Fibroblast of skin of right quadriceps (primary cell): ENCODE results near the gene MAZ.

Experiments
- DNase-seq: peaks from one replicate; pipeline ENCODE4 v3.0.0-alpha.2; 2013

Gene MAZ

DNA sequence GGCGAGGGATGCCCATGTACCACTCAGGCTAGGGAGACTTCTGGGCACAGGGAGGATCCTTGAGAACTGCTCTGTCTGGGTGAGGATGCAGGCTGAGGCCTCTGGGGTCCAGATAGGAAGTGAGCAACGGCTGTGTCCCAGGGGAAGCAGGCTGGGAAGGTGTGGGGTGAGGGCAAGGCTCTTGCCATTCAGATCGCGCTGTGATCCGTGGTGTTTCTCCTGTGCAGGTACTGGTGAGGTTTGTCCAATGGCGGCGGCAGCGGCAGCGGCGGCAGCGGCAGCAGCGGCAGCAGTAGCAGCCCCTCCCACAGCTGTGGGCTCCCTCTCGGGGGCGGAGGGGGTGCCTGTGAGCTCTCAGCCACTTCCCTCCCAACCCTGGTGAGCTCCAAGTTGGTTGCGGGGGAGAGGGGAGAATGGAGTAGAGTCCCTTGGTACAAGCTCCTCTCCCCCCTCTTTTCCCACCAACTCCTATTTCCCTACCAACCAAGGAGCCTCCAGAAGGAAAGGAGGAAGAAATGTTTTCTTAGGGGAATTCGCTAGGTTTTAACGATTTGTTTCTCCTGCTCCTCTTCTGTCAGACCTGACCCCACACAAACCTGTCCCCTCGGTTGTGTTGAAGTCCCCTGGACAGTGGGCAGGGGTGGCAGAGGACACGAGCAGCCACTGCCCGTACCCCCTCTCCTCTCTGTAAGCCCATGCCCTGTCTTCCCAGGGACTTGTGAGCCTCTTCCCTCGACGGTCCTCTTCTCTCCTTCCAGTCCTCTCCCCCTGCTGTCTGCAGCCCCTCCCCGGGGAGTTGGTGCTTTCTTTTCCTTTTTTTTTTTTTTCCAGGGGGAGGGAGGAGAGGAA, 3.7 kb downstream of the MAZ start:
- DNase-seq, result no peak

DNA sequence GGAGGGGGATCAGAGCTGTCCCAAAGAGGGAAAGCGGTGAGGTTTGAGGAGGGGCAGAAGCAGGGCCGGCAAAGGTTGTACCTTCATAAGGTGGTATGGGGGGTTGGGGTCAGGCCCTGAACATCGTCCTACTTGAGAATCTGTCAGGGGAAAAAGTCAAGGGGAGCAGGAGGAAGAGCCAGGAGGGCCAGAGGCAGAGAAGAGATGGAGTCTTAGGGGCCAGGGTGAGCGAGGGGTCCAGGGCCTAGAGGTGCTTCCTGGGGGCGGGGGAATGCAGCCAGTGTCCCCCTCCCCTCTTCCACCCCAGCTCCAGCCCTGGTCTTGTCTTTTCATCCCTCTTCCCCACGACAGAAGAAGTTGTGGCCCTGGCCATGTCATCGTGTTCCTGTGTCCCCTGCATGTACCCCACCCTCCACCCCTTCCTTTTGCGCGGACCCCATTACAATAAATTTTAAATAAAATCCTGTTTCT, 4.4 kb downstream of the MAZ start:
- DNase-seq, result no peak

DNA sequence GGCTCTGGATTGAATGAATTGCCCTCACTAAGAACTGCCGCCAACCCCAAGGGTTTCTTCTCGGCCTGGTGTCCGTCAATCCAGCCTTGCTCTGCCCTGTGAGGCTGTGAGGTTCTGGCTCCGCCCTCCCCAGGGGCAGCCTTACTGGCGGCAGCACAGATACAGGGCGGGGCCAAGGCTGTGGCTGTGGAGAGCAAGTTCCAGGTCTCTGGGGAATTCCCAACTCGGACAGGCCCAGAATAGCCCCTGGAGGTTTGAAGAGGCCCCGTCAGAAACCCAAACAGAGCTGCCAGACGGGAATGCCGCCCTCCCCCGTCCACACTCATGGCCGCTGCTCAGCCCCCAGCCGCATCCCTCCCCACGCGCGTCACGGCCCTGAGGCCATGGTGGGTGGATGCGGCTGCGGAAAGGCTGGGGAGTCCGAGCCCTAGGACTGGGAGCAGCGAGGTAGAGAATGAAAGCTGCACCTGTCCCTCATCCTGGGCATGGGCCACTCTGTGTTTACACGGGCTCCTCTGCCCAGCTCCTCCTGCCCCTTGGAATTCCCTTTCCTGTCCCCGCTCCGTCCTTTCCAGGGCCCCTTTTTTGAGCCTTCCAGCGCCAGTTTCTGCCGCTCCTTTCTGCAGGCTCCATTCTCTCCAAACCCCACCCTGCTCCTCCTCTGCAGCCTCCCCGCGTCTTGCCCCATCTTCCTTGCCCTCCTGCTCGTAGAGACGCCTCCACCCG, 5.0 kb downstream of the MAZ start:
- DNase-seq, result peak; percentile 96

DNA sequence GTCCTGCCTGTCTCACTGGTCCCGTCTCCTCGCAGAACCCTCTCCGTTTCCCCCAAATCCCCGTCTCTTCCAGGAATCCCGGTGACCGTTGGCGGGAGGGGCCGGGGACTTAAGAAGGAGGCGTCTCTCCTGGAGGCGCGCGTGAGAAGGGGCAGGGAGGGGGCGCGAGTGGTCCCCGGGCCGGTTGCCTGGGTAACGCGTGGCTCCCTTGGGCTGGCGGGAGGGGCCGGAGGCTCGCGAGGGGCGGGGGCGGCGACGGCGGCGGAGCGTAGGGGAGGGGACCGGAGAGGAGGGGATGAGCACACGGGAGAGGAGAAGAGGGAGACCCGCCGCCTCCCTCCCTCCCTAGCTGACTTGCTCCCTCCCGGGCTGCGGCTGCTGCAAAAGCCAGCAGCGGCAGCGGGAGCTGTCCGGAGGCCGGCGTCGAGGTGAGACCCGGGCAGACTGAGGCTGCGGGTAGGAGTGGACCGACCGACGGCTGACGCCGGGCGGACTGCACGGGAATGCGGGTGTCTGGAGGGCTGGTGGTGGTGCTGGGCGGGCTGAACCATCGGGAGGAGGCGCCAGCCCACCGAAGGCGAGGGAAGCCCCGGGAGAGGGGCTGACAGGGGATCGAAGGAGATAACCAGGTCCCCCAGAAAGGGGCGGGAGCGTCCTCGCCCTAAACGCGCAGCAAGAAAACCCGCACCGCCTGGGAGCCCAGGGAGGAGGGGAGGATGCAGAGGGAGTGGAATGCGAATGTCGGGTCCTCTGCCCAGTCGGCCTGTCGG, 5.8 kb downstream of the MAZ start, which contains the start of gene PRRT2:
Gene PRRT2, plus strand, starts transcription at position 298 of the 770 bp plus-strand sequence. CDS start 862 bp downstream, outside the sequence.
- peak; percentile 63 for DNase-seq

- no peak for DNase-seq
These were observed 6.7 kb downstream of the MAZ start for GRCh38 chr16:29812754-29813643.

DNA sequence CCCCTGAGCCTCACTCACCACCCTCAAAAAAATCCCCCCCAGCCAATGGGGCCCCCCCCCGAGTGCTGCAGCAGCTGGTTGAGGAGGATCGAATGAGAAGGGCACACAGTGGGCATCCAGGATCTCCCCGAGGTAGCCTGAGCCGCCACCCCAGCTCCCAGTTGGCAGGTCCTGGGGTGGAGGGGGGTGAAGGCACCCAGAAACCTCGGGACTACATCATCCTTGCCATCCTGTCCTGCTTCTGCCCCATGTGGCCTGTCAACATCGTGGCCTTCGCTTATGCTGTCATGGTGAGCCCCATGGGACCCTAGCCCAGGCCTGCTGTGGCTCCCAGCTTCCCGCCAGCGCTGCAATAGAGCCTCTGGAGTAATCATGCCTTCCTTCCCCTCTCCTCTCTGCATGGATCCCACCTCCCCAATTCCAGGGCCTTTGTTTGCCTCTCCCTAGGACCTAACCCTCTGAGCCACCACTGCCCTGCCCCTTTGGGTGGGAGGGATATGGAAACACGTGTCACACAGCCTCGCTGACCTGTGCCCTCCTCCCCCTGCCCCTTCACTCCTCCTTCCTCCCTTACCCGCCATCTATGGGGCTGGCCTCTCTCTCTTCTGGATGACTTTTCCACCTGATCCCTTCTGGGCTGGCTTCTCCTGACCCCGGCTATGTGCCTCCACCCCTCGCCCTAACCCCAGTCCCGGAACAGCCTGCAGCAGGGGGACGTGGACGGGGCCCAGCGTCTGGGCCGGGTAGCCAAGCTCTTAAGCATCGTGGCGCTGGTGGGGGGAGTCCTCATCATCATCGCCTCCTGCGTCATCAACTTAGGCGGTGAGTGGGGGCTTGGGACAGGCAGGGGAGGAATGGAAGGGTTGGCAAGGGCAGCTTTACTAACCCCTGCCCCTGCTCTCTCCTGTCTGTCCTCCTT, 7.6 kb downstream of the MAZ start:
- DNase-seq, result no peak

DNA sequence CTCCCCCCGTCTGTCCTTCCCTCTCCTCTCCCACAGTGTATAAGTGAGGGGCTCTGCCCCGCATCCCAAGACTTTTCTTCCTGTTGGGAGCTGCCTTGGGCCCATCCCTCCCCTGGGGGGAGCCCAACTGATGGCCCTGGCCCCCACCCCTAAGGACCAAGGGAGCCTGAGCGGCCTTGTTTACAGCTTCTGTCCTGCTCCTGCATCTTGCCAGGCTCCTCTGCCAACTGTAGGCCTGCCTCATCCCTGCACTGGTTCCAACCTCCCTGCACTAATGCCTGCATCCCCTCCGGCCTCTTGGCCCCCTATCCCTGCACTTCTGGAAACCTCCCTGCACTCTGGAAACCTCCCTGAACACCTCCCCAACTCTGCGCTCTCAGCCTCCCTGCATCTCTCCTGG, 8.3 kb downstream of the MAZ start:
- no peak for DNase-seq

DNA sequence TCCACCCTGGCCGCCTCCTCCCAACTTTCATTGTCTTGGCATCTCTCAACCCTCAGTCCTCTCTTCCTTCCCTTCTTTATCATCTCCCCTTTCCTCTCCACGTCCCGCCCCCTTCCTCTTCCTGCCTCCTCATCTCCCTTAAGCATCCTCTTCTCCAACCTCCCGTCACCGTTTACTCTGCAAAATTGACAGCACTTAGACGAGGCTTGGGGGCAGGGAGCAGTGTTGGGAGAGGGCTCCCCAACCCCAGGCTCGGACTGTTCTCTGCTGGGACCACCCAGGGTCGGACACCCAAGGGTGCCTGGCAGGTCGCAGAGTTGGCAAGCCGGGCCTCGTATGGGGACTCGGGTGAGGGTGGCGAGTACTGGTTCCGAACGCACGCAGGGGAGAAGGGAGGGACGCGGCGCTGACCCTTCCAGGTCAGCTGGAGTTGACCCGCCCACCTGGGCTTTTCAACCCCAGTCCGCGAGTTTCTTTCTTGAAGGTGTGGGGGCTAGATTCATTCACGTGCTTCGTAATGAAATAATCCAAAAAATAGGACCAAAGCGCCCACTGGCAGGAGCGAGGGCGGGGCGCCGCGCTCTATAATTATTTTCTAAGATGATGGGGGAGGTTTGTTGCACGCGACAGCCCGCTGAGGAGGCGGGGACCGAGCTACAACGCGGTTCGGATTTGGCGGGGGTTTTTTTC, 8.8 kb downstream of the MAZ start:
- no peak for DNase-seq

DNA sequence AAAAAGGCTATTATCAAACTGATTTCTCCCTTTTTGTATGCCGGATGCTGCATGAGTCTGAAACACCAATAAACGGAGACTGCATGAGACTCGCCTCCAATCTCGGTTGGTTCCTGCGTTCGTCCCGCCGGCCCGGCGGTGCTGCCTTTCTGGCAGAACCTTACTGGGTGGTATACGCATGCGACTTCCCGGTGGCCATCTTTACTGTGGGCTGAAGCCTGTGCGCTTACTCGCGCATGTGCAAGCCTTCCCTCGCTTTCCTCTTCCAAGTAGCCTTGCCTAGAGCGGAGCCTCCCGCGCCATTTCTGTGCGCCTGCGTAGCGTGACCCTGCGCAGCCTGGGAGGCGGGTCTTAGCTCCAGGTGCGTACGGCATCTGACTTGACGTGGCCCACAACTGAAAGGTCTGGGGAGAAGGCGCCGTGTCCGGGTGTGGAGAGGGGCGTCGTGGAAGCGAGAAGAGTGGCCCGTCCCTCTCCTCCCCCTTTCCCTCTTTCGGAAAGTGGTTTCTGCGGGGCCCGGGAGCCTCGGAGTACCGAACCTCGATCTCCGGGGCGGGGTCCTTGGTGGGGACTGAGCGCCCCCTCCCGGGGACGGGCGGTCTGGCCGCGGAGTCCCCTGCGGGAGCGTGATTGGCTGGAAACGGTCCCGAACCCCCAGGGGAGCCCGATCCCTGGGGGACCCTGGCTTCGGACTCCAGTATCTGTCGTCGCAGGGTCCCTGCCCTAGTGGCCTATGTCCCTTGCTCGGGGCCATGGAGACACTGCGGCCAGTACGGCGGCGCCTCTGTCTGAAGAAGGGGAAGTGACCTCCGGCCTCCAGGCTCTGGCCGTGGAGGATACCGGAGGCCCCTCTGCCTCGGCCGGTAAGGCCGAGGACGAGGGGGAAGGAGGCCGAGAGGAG, 9.7 kb downstream of the MAZ start, which contains the start of gene PAGR1:
Gene PAGR1, plus strand, starts transcription at position 360 of the 901 bp plus-strand sequence. Its CDS starts 374 bp downstream, at position 734.
- DNase-seq, result peak; percentile 99

DNA sequence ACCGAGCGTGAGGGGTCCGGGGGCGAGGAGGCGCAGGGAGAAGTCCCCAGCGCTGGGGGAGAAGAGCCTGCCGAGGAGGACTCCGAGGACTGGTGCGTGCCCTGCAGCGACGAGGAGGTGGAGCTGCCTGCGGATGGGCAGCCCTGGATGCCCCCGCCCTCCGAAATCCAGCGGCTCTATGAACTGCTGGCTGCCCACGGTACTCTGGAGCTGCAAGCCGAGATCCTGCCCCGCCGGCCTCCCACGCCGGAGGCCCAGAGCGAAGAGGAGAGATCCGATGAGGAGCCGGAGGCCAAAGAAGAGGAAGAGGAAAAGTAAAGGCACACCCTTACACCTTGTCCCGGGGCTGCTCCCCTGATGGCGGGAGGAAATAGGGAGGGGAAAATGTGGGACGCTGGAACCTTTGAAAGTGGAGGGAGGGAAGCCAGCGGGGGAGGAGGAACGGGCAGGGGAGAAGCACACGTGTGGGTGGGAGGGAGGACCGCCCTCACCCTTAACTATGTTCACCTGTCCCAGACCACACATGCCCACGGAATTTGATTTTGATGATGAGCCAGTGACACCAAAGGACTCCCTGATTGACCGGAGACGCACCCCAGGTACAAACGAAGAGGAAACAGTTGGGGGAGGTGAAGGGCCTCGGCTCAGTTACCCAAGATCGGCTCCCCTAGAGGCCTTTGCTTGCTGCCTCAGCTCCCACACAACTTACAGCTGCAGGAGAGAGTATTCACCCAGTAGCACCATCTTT, 10.5 kb downstream of the MAZ start:
- DNase-seq, result peak; percentile 42

DNA sequence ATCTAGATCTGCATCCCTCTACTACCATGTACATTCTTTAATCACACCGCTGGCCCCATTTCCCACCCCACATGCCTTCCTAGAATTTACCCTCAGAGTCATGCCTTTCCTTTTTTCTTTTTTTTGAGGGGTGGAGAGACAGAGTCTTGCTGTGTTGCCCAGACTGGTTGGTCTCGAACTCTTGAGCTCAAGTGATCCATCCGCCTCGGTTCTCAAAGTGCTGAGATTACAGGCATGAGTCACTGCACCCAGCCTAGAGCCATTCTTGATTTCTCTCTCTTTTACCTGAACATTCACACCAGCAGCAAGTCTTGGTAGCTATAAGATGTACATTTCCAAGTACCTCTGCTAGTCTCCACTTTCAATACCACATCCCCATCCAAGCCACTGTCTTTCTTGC, 11.8 kb downstream of the MAZ start:
- DNase-seq, result no peak

- DNase-seq, result no peak
These were observed 13.2 kb downstream of the MAZ start for GRCh38 chr16:29819506-29819905.

DNA sequence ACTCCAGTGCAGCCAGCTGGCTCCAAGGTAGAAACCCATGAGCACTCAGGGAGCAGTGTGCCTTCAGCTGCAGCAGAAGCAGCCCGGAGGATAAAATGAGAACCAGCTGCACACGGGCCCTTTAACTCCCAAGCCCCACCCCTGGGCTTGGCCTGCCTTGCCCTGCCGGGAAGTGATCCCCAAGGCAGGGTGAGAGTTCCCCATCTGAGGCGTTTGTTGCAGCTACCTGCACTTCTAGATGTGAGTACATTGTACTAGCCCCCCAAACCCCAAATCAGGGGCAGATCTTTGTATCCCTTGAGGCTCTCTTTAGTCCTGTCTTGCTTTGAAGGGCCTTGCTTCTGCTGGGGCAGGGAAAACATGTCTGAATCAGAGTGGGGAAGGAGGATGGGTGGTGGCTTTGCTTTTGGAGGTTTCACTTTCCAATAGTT, 14.0 kb downstream of the MAZ start, which contains the start of gene MVP:
Gene MVP, plus strand, starts transcription at position 192 of the 431 bp plus-strand sequence. CDS start 10,088 bp downstream, outside the sequence.
- DNase-seq, result peak; percentile 69

DNA sequence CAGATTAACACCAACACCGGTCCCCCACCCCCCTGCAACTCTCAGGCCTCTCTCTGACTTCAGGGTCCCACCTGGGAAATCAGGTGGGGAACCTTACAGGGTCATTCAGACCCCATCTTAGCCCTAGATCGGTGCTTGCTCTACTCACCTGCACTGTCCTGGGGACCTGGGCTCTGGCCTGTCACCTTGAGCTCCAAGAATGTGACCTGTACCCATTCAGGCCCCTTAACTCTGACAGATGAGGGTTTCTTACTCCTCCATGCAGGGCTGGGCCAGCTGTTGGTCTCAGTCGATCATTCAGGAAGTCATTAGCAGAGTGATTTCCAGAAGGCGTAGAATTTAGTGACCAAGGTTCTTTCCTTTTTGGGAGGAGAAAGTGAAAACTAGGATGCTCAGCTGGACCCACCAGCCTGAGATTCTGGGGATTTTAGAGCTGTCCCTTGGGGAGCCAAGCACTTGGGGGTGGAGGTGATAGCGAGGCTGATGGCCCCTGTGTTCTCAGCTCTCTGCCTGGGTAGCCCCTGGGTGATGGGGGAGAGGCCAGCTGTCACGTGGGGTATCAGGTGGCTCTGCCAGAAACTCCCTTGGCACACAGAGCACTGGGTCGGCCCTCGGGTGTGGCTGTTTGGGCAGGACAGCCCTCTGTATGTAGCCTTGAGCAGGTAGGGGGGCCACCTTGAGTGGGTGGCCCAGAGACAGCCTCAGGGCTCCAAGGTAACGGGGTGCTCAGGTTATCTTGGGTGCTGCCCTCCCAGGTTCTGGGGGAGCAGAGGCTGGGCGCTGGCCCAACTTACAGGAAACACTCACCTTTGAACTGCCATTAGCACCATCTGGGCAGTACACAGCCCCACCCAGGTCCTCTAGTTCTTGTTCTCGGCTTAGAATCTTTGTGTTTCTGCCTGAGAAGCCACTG, 14.7 kb downstream of the MAZ start:
- no peak for DNase-seq

DNA sequence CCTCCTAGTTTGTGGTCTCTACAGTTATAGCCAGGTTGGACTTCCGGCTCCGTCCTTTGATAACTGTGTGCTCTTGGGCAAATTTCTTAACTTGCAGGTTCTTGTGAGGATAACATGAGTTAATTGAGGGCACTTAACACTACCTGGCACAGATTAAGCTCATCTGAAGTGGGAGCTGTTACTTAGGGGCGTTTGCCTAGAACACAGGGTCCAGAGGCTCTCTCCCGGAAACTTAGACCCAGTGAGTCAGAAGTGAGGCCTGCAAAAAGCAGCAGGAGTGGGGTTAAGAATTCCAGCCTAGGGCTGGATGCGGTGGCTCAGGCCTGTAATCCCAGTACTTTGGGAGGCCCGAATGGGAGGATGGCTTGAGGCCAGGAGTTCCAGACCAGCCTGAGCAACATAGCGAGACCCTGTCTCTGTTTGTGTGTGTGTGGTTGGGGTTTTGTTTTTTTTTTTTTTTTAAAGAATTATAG, 15.3 kb downstream of the MAZ start:
- peak; percentile 82 for DNase-seq

- DNase-seq, result peak; percentile 79
These were observed 18.3 kb downstream of the MAZ start for GRCh38 chr16:29824589-29825144.
